ENCODE measurements around the gene USP6NL.

Gene USP6NL

DNA sequence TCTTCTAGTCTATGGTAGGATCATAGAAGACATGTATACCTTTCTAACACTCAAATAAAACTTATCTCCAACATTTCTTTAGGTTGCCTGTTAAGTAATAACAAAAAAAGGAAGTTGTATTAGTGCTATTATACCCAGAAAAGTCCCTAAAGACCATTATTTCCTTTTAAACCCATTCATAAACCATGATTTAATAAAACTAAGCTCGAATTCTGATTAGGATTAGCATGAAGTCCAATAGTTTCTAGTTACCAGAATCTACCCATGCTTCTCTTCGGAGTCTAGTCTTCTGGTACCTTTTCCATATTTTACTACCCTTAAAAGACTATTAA, 62.7 kb downstream of the USP6NL start:
- TF ChIP-seq, protein P1, sequence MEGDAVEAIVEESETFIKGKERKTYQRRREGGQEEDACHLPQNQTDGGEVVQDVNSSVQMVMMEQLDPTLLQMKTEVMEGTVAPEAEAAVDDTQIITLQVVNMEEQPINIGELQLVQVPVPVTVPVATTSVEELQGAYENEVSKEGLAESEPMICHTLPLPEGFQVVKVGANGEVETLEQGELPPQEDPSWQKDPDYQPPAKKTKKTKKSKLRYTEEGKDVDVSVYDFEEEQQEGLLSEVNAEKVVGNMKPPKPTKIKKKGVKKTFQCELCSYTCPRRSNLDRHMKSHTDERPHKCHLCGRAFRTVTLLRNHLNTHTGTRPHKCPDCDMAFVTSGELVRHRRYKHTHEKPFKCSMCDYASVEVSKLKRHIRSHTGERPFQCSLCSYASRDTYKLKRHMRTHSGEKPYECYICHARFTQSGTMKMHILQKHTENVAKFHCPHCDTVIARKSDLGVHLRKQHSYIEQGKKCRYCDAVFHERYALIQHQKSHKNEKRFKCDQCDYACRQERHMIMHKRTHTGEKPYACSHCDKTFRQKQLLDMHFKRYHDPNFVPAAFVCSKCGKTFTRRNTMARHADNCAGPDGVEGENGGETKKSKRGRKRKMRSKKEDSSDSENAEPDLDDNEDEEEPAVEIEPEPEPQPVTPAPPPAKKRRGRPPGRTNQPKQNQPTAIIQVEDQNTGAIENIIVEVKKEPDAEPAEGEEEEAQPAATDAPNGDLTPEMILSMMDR (IDR thresholded peaks at IDR 0.05; ENCODE audit: insufficient read depth, low read length, poor library complexity, severe bottlenecking) = no peak
- no peak for DNase-seq (ENCODE audit: extremely low read depth, insufficient read length)
- Histone ChIP-seq H3K27me3 (replicated peaks; ENCODE audit: control insufficient read depth, insufficient read depth, low read length) (no peaks in the 10 kb centered on the region), H3K4me3 (replicated peaks; ENCODE audit: low read depth, low read length) (no peak overlapping the region), H3K36me3 (ENCODE audit: control insufficient read depth, insufficient read depth, low read length) (no peaks in the 10 kb centered on the region)

DNA sequence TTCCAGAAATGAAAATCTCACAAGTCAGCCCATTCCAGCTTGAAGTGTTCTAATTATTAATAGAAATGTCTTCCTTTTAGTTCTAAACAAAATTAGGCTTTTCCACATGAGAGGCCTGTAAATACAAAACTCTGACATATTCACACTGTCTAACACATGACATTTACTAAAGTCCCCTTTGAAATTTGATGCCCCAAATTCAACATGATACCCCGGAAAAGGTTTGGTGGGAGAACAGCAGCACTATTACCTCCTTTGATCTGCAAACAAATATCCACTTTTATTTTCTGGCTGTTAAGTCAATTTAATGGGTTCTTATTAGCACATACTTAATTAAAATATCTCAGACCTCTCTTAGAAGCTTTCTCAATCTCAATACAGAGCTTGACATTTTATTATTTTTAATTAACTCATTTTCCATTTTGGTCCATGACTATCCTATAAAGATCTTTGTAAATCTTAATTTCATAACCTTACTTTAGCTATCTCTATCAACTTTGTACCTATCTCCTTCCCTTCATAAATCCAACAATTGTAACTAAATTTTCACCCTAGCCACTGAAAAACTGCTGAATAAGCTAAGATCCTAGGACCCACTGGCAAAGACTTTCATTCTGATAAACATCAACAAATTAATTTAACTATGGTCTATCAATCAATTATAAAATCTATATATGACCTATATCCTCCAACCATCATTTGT, 63.2 kb downstream of the USP6NL start:
- no peaks in the 10 kb centered on the region for H3K36me3 ChIP-seq (ENCODE audit: control insufficient read depth, insufficient read depth, low read length)
- no peak for DNase-seq (ENCODE audit: extremely low read depth, insufficient read length)

DNA sequence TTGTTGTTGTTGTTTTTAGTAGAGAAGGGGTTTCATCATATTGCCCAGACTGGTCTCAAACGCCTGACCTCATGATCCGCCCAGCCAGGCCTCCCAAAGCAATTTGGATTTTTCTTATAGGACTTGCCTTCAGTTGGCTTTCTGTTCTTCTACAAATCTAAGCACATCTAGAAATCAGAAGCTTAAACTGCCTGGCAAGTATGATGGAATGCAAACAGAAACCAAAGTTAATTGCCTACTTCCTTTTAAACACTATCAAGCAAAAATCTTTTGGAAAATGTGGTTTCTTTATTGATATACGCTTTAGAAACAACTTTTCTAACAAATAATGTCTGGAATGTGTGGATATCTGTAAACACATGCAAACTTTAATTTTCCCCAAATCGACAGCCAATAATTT, 64.9 kb downstream of the USP6NL start:
- no peak for DNase-seq (ENCODE audit: extremely low read depth, insufficient read length)
- TF ChIP-seq, protein P1 (IDR thresholded peaks at IDR 0.05; ENCODE audit: insufficient read depth, low read length, poor library complexity, severe bottlenecking) = no peak
- H3K4me3 ChIP-seq (replicated peaks; ENCODE audit: low read depth, low read length) = no peak overlapping the region

More for the DNA sequence above, 63.2 kb downstream of the USP6NL start:
- Histone ChIP-seq H3K27me3 (replicated peaks; ENCODE audit: control insufficient read depth, insufficient read depth, low read length) (no peaks in the 10 kb centered on the region), H3K4me3 (replicated peaks; ENCODE audit: low read depth, low read length) (no peak overlapping the region)
- TF ChIP-seq, protein P1 (IDR thresholded peaks at IDR 0.05; ENCODE audit: insufficient read depth, low read length, poor library complexity, severe bottlenecking) = no peak

DNA sequence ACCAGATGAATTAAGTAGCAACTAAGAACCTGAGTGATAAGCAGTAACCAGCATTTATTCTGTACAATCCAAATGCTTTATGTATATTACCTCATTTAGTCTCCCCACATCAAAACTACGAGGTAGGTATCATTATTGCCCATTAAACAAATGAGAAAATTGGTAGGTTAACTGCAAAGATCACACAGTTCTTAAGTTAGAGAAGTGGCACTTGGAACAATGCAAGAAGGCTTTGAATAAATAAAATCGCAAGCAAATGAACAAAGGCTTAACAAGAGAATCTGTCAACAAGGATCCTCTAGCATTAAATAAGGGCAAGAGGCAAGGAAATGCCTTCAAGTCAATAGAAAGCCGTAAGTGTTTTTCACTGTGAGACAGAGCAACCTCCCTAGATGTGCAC, 70.2 kb downstream of the USP6NL start:
- H3K4me3 ChIP-seq (replicated peaks; ENCODE audit: low read depth, low read length) = no peak overlapping the region
- no peaks in the 10 kb centered on the region for H3K36me3 ChIP-seq (ENCODE audit: control insufficient read depth, insufficient read depth, low read length)
- no peak for DNase-seq (ENCODE audit: extremely low read depth, insufficient read length)
- TF ChIP-seq, protein P1 (IDR thresholded peaks at IDR 0.05; ENCODE audit: insufficient read depth, low read length, poor library complexity, severe bottlenecking) = no peak
- no peaks in the 10 kb centered on the region for H3K27me3 ChIP-seq (replicated peaks; ENCODE audit: control insufficient read depth, insufficient read depth, low read length)

More for the DNA sequence above, 64.9 kb downstream of the USP6NL start:
- Histone ChIP-seq H3K36me3 (ENCODE audit: control insufficient read depth, insufficient read depth, low read length) (no peaks in the 10 kb centered on the region), H3K27me3 (replicated peaks; ENCODE audit: control insufficient read depth, insufficient read depth, low read length) (no peaks in the 10 kb centered on the region)

DNA sequence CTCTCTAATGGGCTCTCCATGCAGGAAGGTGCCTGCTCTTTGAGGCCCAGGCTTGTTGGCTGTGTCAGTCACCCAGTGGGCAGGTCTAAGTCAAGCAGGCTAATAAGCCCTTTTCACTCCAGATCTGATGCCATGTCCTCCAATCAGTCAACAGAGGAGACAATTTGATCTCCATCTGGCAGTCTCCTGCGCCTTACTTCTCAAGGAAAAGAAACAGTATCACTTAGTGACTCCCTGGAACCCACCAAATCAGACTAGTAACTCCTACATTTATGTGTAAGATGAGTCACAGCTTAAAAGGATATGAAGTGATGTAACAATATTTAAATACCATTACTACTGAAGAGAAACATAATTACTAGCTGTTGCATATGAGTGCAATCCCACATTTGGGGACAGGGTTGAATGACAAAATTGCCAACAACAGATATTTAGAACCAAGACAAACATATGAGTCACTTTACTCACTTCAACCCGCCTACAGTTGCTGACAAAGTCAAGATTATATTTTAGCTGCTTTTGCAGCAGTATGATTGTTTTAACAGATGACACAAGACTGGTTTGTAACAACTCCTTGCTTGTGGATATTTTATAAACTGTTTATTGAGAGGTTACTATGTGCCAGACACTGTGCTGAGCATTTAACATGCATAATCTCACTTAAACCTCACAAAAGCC, 72.1 kb downstream of the USP6NL start:
- no peak for DNase-seq (ENCODE audit: extremely low read depth, insufficient read length)
- TF ChIP-seq, protein P1 (IDR thresholded peaks at IDR 0.05; ENCODE audit: insufficient read depth, low read length, poor library complexity, severe bottlenecking) = no peak
- no peaks in the 10 kb centered on the region for H3K27me3 ChIP-seq (replicated peaks; ENCODE audit: control insufficient read depth, insufficient read depth, low read length)
- H3K4me3 ChIP-seq (replicated peaks; ENCODE audit: low read depth, low read length) = no peak overlapping the region
- H3K36me3 ChIP-seq (ENCODE audit: control insufficient read depth, insufficient read depth, low read length) = no peaks in the 10 kb centered on the region

Measured in GM06990 (cell line).